B cell (primary cell): ENCODE data around the gene RNF11. TPM values are rescaled to one million over a fixed set of nuclear protein-coding genes. Genes with fewer than 3 reads are reported as not detected.

Experiments used
- ATAC-seq: fragments of 200-7000 bp; cut with Tn5 transposase; one replicate; pipeline ENCODE4 v1.10.0; 2021; ENCODE audit warnings: low read depth, mild to moderate bottlenecking, moderate number of reproducible peaks, moderate library complexity
- CTCF ChIA-PET: fragments of 350-600 bp; sonication (Branson Sonifier 250); formaldehyde crosslinking; loops from one replicate; lab custom pipeline; 2021; ENCODE audit warnings: antibody characterized with exemption, inconsistent platforms; lab: Charles Lee
- POLR2A ChIA-PET: fragments of 350-600 bp; sonication (Branson Sonifier 250); formaldehyde crosslinking; loops from one replicate; lab custom pipeline; 2021; ENCODE audit warnings: antibody characterized with exemption; lab: Charles Lee
- DNase-seq: peaks from one replicate; pipeline ENCODE4 v3.0.0; 2013
- H2AFZ ChIP-seq: 2 replicates; pipeline ENCODE4 v1.6.1; 2012; ENCODE audit warnings: mild to moderate bottlenecking, low read depth, low read length; ENCODE audit not compliant: insufficient read depth, poor library complexity, severe bottlenecking
- H3K27ac ChIP-seq, 2 donors: 1 replicate in 1 of 2; 2 replicates in 1 of 2; pipeline ENCODE4 v1.5.1; 2012 to 2013; ENCODE audit warnings: low read length in 2 of 2, mild to moderate bottlenecking in 2 of 2, moderate library complexity in 1 of 2
- H3K27me3 ChIP-seq, 4 experiments: fragments of 200-600 bp in 1 of 4; sonication (generic) in 1 of 4; replicated peaks in 1 of 4; 1 replicate in 2 of 4; 2 replicates in 2 of 4; pipeline versions ENCODE4 v1.6.1 to v1.7.0; 2013 to 2016; ENCODE audit warnings: low read length in 3 of 4, mild to moderate bottlenecking in 2 of 4, mixed read lengths in 1 of 4, moderate library complexity in 1 of 4; ENCODE audit not compliant: insufficient read depth in 4 of 4, control insufficient read depth in 3 of 4; ENCODE audit errors: control extremely low read depth in 1 of 4
- H3K36me3 ChIP-seq, 2 experiments: replicated peaks in 1 of 2; 1 replicate in 1 of 2; 2 replicates in 1 of 2; pipeline versions ENCODE4 v1.6.1 to v1.7.1; 2013; ENCODE audit warnings: low read length in 1 of 2; ENCODE audit not compliant: insufficient read depth in 2 of 2, control insufficient read depth in 1 of 2; ENCODE audit errors: control extremely low read depth in 1 of 2, extremely low read depth in 1 of 2
- H3K4me1 ChIP-seq, 2 donors: fragments of 200-600 bp in 1 of 2; sonication (generic) in 1 of 2; 1 replicate in 1 of 2; 2 replicates in 1 of 2; pipeline versions ENCODE4 v1.5.1 to v1.6.1; 2013 to 2017; ENCODE audit warnings: low read length in 2 of 2; ENCODE audit not compliant: control insufficient read depth in 2 of 2, insufficient read depth in 2 of 2
- H3K4me2 ChIP-seq: replicated peaks from 2 replicates; pipeline ENCODE3; 2012; ENCODE audit warnings: mild to moderate bottlenecking, low read depth, low read length; ENCODE audit not compliant: poor library complexity, severe bottlenecking
- H3K4me3 ChIP-seq, 5 experiments: fragments of 200-600 bp in 1 of 5; sonication (generic) in 1 of 5; 1 replicate in 3 of 5; 2 replicates in 2 of 5; pipeline versions ENCODE4 v1.5.1 to v1.7.0; 2011 to 2016; ENCODE audit warnings: low read length in 4 of 5, mild to moderate bottlenecking in 4 of 5, low read depth in 2 of 5, control low read depth in 1 of 5, moderate library complexity in 1 of 5; ENCODE audit not compliant: insufficient read depth in 1 of 5; ENCODE audit errors: control extremely low read depth in 1 of 5, extremely low read depth in 1 of 5
- H3K79me2 ChIP-seq: fragments of 200-600 bp; sonication (generic); one replicate; pipeline ENCODE4 v1.6.0; 2016; ENCODE audit warnings: low read length; ENCODE audit not compliant: control insufficient read depth, insufficient read depth
- H3K9ac ChIP-seq: fragments of 200-600 bp; sonication (generic); 2 replicates; pipeline ENCODE4 v1.6.1; 2017; ENCODE audit warnings: mild to moderate bottlenecking, low read length, moderate library complexity
- H3K9me3 ChIP-seq, 3 donors: one replicate each; pipeline versions ENCODE4 v1.6.1 to v1.7.1; 2013; ENCODE audit warnings: low read length in 2 of 3; ENCODE audit not compliant: control insufficient read depth in 2 of 3, insufficient read depth in 1 of 3; ENCODE audit errors: control extremely low read depth in 1 of 3
- H4K20me1 ChIP-seq: 2 replicates; pipeline ENCODE4 v1.6.0; 2012; ENCODE audit warnings: mild to moderate bottlenecking, low read length; ENCODE audit not compliant: insufficient read depth, control insufficient read depth, poor library complexity, severe bottlenecking
- H3K27ac Mint-ChIP-seq: one replicate; pipeline ENCODE4 v1.8.0; 2021; ENCODE audit warnings: mixed read lengths
- H3K27me3 Mint-ChIP-seq: one replicate; pipeline ENCODE4 v1.8.0; 2021; ENCODE audit warnings: mixed read lengths
- H3K4me1 Mint-ChIP-seq: one replicate; pipeline ENCODE4 v1.8.0; 2021; ENCODE audit warnings: mixed read lengths
- H3K4me3 Mint-ChIP-seq: one replicate; pipeline ENCODE4 v1.8.0; 2021; ENCODE audit warnings: mixed read lengths
- H3K9me3 Mint-ChIP-seq: one replicate; pipeline ENCODE4 v1.8.0; 2022; ENCODE audit warnings: mixed read lengths; ENCODE audit not compliant: insufficient read depth
- CTCF ChIP-seq: fragments of 200-600 bp; IDR thresholded peaks from one replicate; pipeline ENCODE4 v1.8.0; 2022; ENCODE audit warnings: antibody characterized with exemption, mild to moderate bottlenecking
- EZH2 ChIP-seq: IDR thresholded peaks from 2 replicates; pipeline ENCODE4 v1.6.1; 2012; ENCODE audit warnings: borderline replicate concordance, low read depth, mild to moderate bottlenecking, moderate library complexity, low read length; ENCODE audit not compliant: insufficient read depth, poor library complexity, severe bottlenecking
- WGBS: methylation state at CpG from one replicate; pipeline ENCODE4 v1.1.5; 2013; ENCODE audit warnings: missing lambda C conversion rate; ENCODE audit not compliant: insufficient coverage; 5-methylcytosine and 5-hydroxymethylcytosine counted together
- intact Hi-C: fragments of 100-400 bp; cut with micrococcal nuclease; formaldehyde crosslinking; loops from one replicate; pipeline ENCODE4 v1.10.0; 2022
- polyA plus RNA-seq: library from polyadenylated mRNA; depleted of rRNA; stranded (reverse); fragments of >200 nt; gene quantifications from 2 replicates; pipeline ENCODE4 v1.2.3, GENCODE V29; 2012
- total RNA-seq, 2 donors: library from RNA; stranded (reverse); fragments of 120-200 nt in 1 of 2; gene quantifications; 1 replicate in 1 of 2; 2 replicates in 1 of 2; pipeline versions ENCODE4 v1.2.3 to v1.2.4, GENCODE V29; 2013 to 2022

RNF11 gene
- total and polyA plus RNA-seq, 2 donors (not counting 1 experiment from before 2014, with no cell fraction given) = 10.0 to 20.6 TPM

- no peaks in the 10 kb centered on the region for H3K9me3 Mint-ChIP-seq
- Histone ChIP-seq H3K4me1 (no peaks in the 10 kb centered on the region), H3K9ac (no peak overlapping the region), H3K9me3 (no peaks in the 10 kb centered on the region), H2AFZ (no peak overlapping the region), H3K27me3 (no peaks in the 10 kb centered on the region), H3K27ac (no peak overlapping the region), H3K79me2 (peaks cover 72% of the 10 kb centered on the region), H3K4me3 (no peak overlapping the region), H3K36me3 (no peaks in the 10 kb centered on the region), H4K20me1 (peaks cover 26% of the 10 kb centered on the region), H3K4me2 (no peak overlapping the region)
- H3K4me1 Mint-ChIP-seq = no peaks in the 10 kb centered on the region
- no peak for DNase-seq
- intact Hi-C loops = no loop called here
- H3K27ac Mint-ChIP-seq = no peak overlapping the region
- no peak for TF ChIP-seq CTCF
- no peak for TF ChIP-seq EZH2
- ChIA-PET CTCF (interaction anchor here (0.7 kb wide), 1 partner anchor 827 kb away, joined by 3 read pairs; no protein-coding TSS in a partner anchor), POLR2A (no interaction called here)
- ATAC-seq = no peak
- H3K27me3 Mint-ChIP-seq = no peaks in the 10 kb centered on the region
- H3K4me3 Mint-ChIP-seq = no peak overlapping the region
- WGBS = no CpG with 5 or more reads among the region's 5 CpGs
Observed at GRCh38 chr1:51253691-51254090, 17.6 kb downstream of the RNF11 start.

- no peak overlapping the region for H3K4me3 Mint-ChIP-seq
- POLR2A ChIA-PET = no interaction called here
Observed at GRCh38 chr1:51255331-51255730, 19.3 kb downstream of the RNF11 start.

More at GRCh38 chr1:51255331-51255730, 19.3 kb downstream of the RNF11 start:
- Histone ChIP-seq H3K9me3 (no peaks in the 10 kb centered on the region), H3K4me3 (no peak overlapping the region), H3K27ac (no peak overlapping the region), H3K79me2 (peaks cover 68% of the 10 kb centered on the region), H3K4me2 (no peak overlapping the region), H3K9ac (no peak overlapping the region), H4K20me1 (peaks cover 18% of the 10 kb centered on the region), H3K27me3 (no peaks in the 10 kb centered on the region), H3K4me1 (no peaks in the 10 kb centered on the region), H2AFZ (no peak overlapping the region), H3K36me3 (no peaks in the 10 kb centered on the region)
- Mint-ChIP-seq H3K27me3 (no peaks in the 10 kb centered on the region), H3K9me3 (no peaks in the 10 kb centered on the region), H3K27ac (no peak overlapping the region), H3K4me1 (no peaks in the 10 kb centered on the region)
- WGBS = 95% methylated on average over 3 of the region's 3 CpGs
- CTCF ChIA-PET = no interaction called here
- DNase-seq (no peak), ATAC-seq (no peak)
- TF ChIP-seq CTCF = no peak
- TF ChIP-seq EZH2 = no peak
- intact Hi-C loops = no loop called here
